ENCODE results near the gene ZNF606.
"Not testable (repeated sequence)": the region's sequence is repeated elsewhere in the genome, so short reads cannot be mapped to it uniquely, and the experiment has no call there.

The ZNF606 gene

GRCh38 chr19:58009666-58010301 is 7.2 kb upstream of the ZNF606 start:
- peak; percentile 61 for DNase-seq

- no peak for DNase-seq
Observed at GRCh38 chr19:58009301-58009665, 6.7 kb upstream of the ZNF606 start.

GRCh38 chr19:58008877-58009276 is 6.3 kb upstream of the ZNF606 start:
- not testable (repeated sequence) for DNase-seq

- DNase-seq = no peak
Observed at GRCh38 chr19:58007285-58007684, 4.7 kb upstream of the ZNF606 start.

GRCh38 chr19:58003174-58003828 is 681 bp upstream of the ZNF606 start:
- DNase-seq = no peak

- DNase-seq = peak; percentile 1
Observed at GRCh38 chr19:58001895-58002369, 688 bp downstream of the ZNF606 start.

GRCh38 chr19:58000677-58001076 is 1.9 kb downstream of the ZNF606 start:
- DNase-seq = no peak

- DNase-seq = no peak
Observed at GRCh38 chr19:57992841-57993240, 9.8 kb downstream of the ZNF606 start.

- DNase-seq = no peak
Observed at GRCh38 chr19:57978586-57979289, 23.9 kb downstream of the ZNF606 start.

GRCh38 chr19:57974434-57974833 is 28.2 kb downstream of the ZNF606 start, which contains the start of gene C19orf18:
Gene C19orf18, minus strand, starts transcription at chr19:57974534. Its CDS starts 102 bp downstream, at chr19:57974432.
- DNase-seq = no peak

- DNase-seq = no peak
Observed at GRCh38 chr19:57964761-57965160, 37.9 kb downstream of the ZNF606 start.

- DNase-seq = no peak
Observed at GRCh38 chr19:57961785-57962184, 40.8 kb downstream of the ZNF606 start.

- no peak for DNase-seq
Observed at GRCh38 chr19:57954996-57955395, 47.6 kb downstream of the ZNF606 start.

GRCh38 chr19:57949702-57950101 is 52.9 kb downstream of the ZNF606 start:
- no peak for DNase-seq

- no peak for DNase-seq
Observed at GRCh38 chr19:57949296-57949695, 53.3 kb downstream of the ZNF606 start.

GRCh38 chr19:57947419-57948134 is 55.0 kb downstream of the ZNF606 start, which contains the start of gene ZNF256:
Gene ZNF256, minus strand, starts transcription at chr19:57947706. Its CDS starts 232 bp downstream, at chr19:57947474.
- DNase-seq = peak; percentile 81

- DNase-seq = no peak
Observed at GRCh38 chr19:57947088-57947418, 55.6 kb downstream of the ZNF606 start.

- DNase-seq = no peak
Observed at GRCh38 chr19:57946316-57946715, 56.3 kb downstream of the ZNF606 start.

- no peak for DNase-seq
Observed at GRCh38 chr19:57941593-57941992, 61.0 kb downstream of the ZNF606 start.

GRCh38 chr19:57935731-57936130 is 66.9 kb downstream of the ZNF606 start:
- DNase-seq = no peak

GRCh38 chr19:57934820-57935665 is 67.6 kb downstream of the ZNF606 start, which contains the start of gene ZNF418:
Gene ZNF418, minus strand, starts transcription at chr19:57935402. Its CDS starts 1,580 bp downstream, at chr19:57933822.
- DNase-seq = peak; percentile 70

GRCh38 chr19:57927587-57927986 is 75.0 kb downstream of the ZNF606 start:
- no peak for DNase-seq

All from inflammatory macrophage treated with lipopolysaccharide for 4 hours (primary cell).